CD4-positive, alpha-beta T cell (primary cell): ENCODE data around the gene GRB14. TPM values are rescaled to one million over a fixed set of nuclear protein-coding genes. Genes with fewer than 3 reads are reported as not detected.

Source experiments
- ATAC-seq: fragments of 200-7000 bp; cut with Tn5 transposase; one replicate; pipeline ENCODE4 v1.10.0; 2022; ENCODE audit warnings: mild to moderate bottlenecking; ENCODE audit not compliant: poor library complexity
- CTCF ChIA-PET: fragments of 350-600 bp; sonication (Branson Sonifier 250); formaldehyde crosslinking; loops from one replicate; lab custom pipeline; 2021; ENCODE audit warnings: antibody characterized with exemption, inconsistent platforms; lab: Charles Lee
- POLR2A ChIA-PET: fragments of 350-600 bp; sonication (Branson Sonifier 250); formaldehyde crosslinking; loops from one replicate; lab custom pipeline; 2021; ENCODE audit warnings: antibody characterized with exemption, inconsistent platforms; lab: Charles Lee
- DNase-seq, 14 experiments: peaks; one replicate each; pipeline ENCODE4 v3.0.0-alpha.2; 2013 to 2020; ENCODE audit warnings: mixed read lengths in 2 of 14
- H3K27ac ChIP-seq, 2 donors: one replicate each; pipeline versions ENCODE4 v1.5.1 to v1.7.0; 2013; ENCODE audit warnings: low read length in 2 of 2, low read depth in 1 of 2, mild to moderate bottlenecking in 1 of 2
- H3K27me3 ChIP-seq, 2 experiments: 1 replicate in 1 of 2; 2 replicates in 1 of 2; pipeline versions ENCODE4 v1.6.1 to v1.7.0; 2013; ENCODE audit warnings: low read length in 2 of 2, control low read depth in 1 of 2, mild to moderate bottlenecking in 1 of 2, moderate library complexity in 1 of 2; ENCODE audit not compliant: insufficient read depth in 2 of 2, control insufficient read depth in 1 of 2
- H3K36me3 ChIP-seq: one replicate; pipeline ENCODE4 v1.6.1; 2013; ENCODE audit warnings: low read length, control low read depth; ENCODE audit not compliant: insufficient read depth
- H3K4me1 ChIP-seq: one replicate; pipeline ENCODE4 v1.6.1; 2013; ENCODE audit warnings: low read length, control low read depth; ENCODE audit not compliant: insufficient read depth
- H3K4me3 ChIP-seq: one replicate; pipeline ENCODE4 v1.5.1; 2013; ENCODE audit warnings: mild to moderate bottlenecking, low read length, moderate library complexity
- H3K9me3 ChIP-seq, 2 experiments: 1 replicate in 1 of 2; 2 replicates in 1 of 2; pipeline versions ENCODE4 v1.6.1 to v1.7.0; 2013; ENCODE audit warnings: low read length in 2 of 2, mild to moderate bottlenecking in 2 of 2, control low read depth in 1 of 2, moderate library complexity in 1 of 2; ENCODE audit not compliant: control insufficient read depth in 1 of 2, insufficient read depth in 1 of 2
- H3K27ac Mint-ChIP-seq: one replicate; pipeline ENCODE4 v1.8.0; 2020; ENCODE audit warnings: mixed read lengths
- H3K27me3 Mint-ChIP-seq: one replicate; pipeline ENCODE4 v1.8.0; 2021; ENCODE audit warnings: mixed read lengths
- H3K36me3 Mint-ChIP-seq: one replicate; pipeline ENCODE4 v1.8.0; 2021; ENCODE audit warnings: low read depth, mixed read lengths
- H3K4me1 Mint-ChIP-seq: one replicate; pipeline ENCODE4 v1.8.0; 2021; ENCODE audit warnings: low read depth, mixed read lengths
- H3K4me3 Mint-ChIP-seq: one replicate; pipeline ENCODE4 v1.8.0; 2020; ENCODE audit warnings: mild to moderate bottlenecking, mixed read lengths
- H3K9me3 Mint-ChIP-seq: one replicate; pipeline ENCODE4 v1.8.0; 2020; ENCODE audit warnings: mixed read lengths
- intact Hi-C, 2 experiments: fragments of 100-400 bp; cut with DNase I in 1 of 2; cut with micrococcal nuclease in 1 of 2; formaldehyde crosslinking; loops; one replicate each; pipeline versions ENCODE4 v1.15.1 to v1.9.0; 2023 to 2025; cut with DNase I, micrococcal nuclease
- total RNA-seq, 174 experiments: library from RNA in 2 of 174; stranded (reverse) in 2 of 174; gene quantifications; one replicate each; pipeline ENCODE4 v1.2.3 and lab custom pipeline; 2021 to 2026
- TF ChIP-seq, protein P1 (sequence below): fragments of 200-600 bp; IDR thresholded peaks from one replicate; pipeline ENCODE4 v1.8.0; 2022; ENCODE audit warnings: antibody characterized with exemption, mild to moderate bottlenecking

The GRB14 gene
- total RNA-seq, 2 experiments from 2014 or later, result not detected

DNA sequence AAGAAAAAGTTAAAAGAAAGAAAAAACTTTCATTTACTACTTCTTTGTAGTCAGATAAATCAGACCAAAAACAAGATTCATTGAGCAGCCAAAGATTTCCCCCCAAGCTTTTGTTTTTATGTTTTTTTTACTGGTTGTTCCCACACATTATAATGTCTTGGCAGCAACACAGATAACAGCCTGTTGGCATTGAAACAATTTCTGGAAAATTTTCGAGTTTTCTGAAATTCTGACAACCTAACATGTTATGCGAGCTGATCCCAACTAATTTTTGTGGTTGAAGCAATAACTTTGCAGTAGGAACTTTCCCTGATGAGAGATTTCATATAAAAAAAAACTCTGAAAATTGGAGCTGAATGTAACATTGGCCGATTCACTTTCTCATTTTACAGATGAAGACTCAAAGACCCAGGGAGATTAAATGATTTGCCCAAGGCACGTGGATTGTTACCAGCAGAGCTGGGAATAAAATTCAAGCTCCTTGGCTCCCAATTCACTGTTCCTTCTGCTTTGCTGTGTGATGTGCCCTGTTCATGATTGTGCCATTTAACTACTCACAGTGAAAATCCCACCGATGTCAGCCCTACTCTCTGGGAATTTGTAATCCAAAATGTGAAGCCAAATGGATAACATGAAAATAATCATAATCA lies 167.5 kb downstream of the GRB14 start:
- CTCF ChIA-PET, result no interaction called here
- no peaks in the 10 kb centered on the region for H3K36me3 Mint-ChIP-seq
- H3K4me3 ChIP-seq, result no peak overlapping the region

DNA sequence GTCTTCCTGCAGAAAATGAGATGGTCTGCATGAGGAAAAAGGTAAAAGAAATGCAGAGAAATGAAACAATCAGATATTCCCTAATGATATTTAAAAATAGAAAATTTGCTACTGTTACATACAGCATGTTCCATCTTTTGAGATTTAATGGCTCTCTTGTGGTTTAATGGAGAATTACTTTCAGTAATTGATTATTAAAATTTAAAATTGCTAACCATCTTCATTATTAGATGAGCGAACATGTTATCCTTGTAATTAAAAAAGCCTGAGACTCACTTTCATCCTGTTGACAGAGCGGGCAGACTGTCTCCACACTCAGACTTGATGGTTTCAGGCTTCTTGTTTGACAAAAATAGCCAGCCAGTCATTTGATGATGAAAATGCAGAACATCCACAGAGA lies 171.0 kb downstream of the GRB14 start:
- no peak for DNase-seq
- POLR2A ChIA-PET, result no interaction called here
- H3K27me3 ChIP-seq, result no peaks in the 10 kb centered on the region
- no peak overlapping the region for H3K27ac ChIP-seq
- intact Hi-C loops, result no loop called here
- H3K4me3 ChIP-seq, result no peak overlapping the region
- Mint-ChIP-seq H3K27ac (no peak overlapping the region), H3K4me1 (no peaks in the 10 kb centered on the region), H3K36me3 (no peaks in the 10 kb centered on the region), H3K9me3 (no peaks in the 10 kb centered on the region), H3K27me3 (no peaks in the 10 kb centered on the region), H3K4me3 (no peak overlapping the region)
- no peak for ATAC-seq
- TF ChIP-seq, protein P1, sequence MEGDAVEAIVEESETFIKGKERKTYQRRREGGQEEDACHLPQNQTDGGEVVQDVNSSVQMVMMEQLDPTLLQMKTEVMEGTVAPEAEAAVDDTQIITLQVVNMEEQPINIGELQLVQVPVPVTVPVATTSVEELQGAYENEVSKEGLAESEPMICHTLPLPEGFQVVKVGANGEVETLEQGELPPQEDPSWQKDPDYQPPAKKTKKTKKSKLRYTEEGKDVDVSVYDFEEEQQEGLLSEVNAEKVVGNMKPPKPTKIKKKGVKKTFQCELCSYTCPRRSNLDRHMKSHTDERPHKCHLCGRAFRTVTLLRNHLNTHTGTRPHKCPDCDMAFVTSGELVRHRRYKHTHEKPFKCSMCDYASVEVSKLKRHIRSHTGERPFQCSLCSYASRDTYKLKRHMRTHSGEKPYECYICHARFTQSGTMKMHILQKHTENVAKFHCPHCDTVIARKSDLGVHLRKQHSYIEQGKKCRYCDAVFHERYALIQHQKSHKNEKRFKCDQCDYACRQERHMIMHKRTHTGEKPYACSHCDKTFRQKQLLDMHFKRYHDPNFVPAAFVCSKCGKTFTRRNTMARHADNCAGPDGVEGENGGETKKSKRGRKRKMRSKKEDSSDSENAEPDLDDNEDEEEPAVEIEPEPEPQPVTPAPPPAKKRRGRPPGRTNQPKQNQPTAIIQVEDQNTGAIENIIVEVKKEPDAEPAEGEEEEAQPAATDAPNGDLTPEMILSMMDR, result no peak
- H3K4me1 ChIP-seq, result no peaks in the 10 kb centered on the region
- no peaks in the 10 kb centered on the region for H3K36me3 ChIP-seq
- CTCF ChIA-PET, result no interaction called here
- peaks cover 0 to 5% of the 10 kb centered on the region in 2 experiments for H3K9me3 ChIP-seq

More for the DNA sequence above, 167.5 kb downstream of the GRB14 start:
- Histone ChIP-seq H3K27me3 (no peaks in the 10 kb centered on the region), H3K36me3 (no peaks in the 10 kb centered on the region), H3K4me1 (no peaks in the 10 kb centered on the region), H3K27ac (no peak overlapping the region), H3K9me3 (peaks cover 0 to under 1% of the 10 kb centered on the region in 2 experiments)
- intact Hi-C loops, result no loop called here
- Mint-ChIP-seq H3K27me3 (no peaks in the 10 kb centered on the region), H3K4me3 (no peak overlapping the region), H3K9me3 (no peaks in the 10 kb centered on the region), H3K4me1 (no peaks in the 10 kb centered on the region), H3K27ac (no peak overlapping the region)
- TF ChIP-seq, protein P1, result no peak
- ATAC-seq, result no peak
- POLR2A ChIA-PET, result interaction anchor here (0.7 kb wide), 1 partner anchor 10 kb away, joined by 3 read pairs; no protein-coding TSS in a partner anchor
- DNase-seq, result no peak

DNA sequence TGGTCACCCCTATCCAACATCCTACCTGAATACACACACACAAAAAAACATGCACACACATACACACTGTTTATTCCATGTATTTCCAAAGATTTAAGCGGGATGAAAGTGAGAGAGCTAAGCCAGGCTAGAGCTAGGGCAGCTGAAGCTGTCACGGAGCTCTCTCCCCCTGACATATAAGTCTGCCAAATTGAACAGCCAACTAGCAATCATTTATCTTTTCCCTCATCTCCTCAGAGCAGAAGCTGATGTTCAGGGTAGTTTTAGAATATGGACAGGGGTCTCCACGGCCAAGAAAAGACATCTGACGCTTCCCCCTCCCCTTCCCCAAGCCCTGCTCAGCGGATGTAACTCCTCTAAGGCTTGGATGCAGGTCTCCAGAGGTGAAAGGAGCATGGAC lies 171.6 kb downstream of the GRB14 start:
- H3K4me1 Mint-ChIP-seq, result no peaks in the 10 kb centered on the region

More for the DNA sequence above, 171.6 kb downstream of the GRB14 start:
- H3K27ac ChIP-seq, result no peak overlapping the region
- H3K4me3 Mint-ChIP-seq, result no peak overlapping the region
- H3K27ac Mint-ChIP-seq, result no peak overlapping the region
- ChIA-PET CTCF (no interaction called here), POLR2A (no interaction called here)
- intact Hi-C loops, result no loop called here
- H3K4me1 ChIP-seq, result no peaks in the 10 kb centered on the region
- no peaks in the 10 kb centered on the region for H3K36me3 Mint-ChIP-seq
- no peaks in the 10 kb centered on the region for H3K27me3 ChIP-seq
- H3K9me3 Mint-ChIP-seq, result no peaks in the 10 kb centered on the region
- DNase-seq, result no peak
- H3K27me3 Mint-ChIP-seq, result no peaks in the 10 kb centered on the region
- H3K36me3 ChIP-seq, result no peaks in the 10 kb centered on the region
- peaks cover 0 to 8% of the 10 kb centered on the region in 2 experiments for H3K9me3 ChIP-seq
- ATAC-seq, result no peak
- no peak overlapping the region for H3K4me3 ChIP-seq
- TF ChIP-seq, protein P1, result no peak
